Fibroblast of villous mesenchyme (primary cell): Measurements from ENCODE around the gene CIROP. TPM values are rescaled to one million over a fixed set of nuclear protein-coding genes. Genes with fewer than 3 reads are reported as not detected.

ENCODE experiments used
- DNase-seq: peaks from one replicate; pipeline ENCODE4 v3.0.0-alpha.2; 2010; ENCODE audit warnings: low read depth
- H3K4me3 ChIP-seq: 2 replicates; pipeline ENCODE4 v1.5.1; 2011; ENCODE audit warnings: low read depth, mild to moderate bottlenecking, low read length
- total RNA-seq: library from RNA; depleted of rRNA; stranded (reverse); fragments of >200 nt; gene quantifications from 2 replicates; pipeline ENCODE4 v1.2.3, GENCODE V29; 2012
- TF ChIP-seq, protein P1 (sequence below): IDR thresholded peaks from 2 replicates; pipeline ENCODE4 v1.5.1; 2012; ENCODE audit warnings: low read depth, mild to moderate bottlenecking, low read length; ENCODE audit not compliant: insufficient read depth

The CIROP gene
- total RNA-seq, 1 donor, result not detected

DNA sequence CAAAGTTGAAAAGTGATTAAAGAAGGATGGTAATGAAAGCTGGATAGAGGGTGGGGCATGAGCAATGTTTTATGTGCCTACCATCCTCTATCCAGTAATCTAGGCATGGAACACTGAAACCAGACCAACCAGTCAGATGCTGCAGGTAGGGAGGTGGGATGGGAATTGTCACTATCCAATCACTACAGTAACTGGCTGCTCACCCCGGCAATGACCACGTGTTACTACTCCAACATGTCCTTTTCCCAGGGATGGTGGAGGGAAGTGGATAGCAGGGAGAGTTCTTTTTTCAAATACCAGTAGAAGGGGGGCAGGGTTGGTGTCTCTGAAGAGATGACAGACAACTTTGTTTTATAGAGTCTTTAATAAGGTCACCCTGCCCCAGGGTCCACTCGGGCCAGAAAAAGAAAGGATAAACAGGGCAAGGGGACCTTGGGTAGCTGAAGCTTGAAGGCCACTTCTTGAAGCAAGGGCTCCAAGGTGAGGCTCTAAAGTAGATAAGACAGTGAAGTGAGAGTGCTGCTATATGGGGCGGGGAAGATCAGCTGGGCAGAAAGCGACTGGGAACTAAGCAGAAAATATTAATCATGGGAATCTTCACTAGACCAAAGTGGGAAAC is 32.8 kb downstream of the CIROP start:
- DNase-seq, result no peak
- peak overlapping the region; percentile 87 for H3K4me3 ChIP-seq
- TF ChIP-seq, protein P1, sequence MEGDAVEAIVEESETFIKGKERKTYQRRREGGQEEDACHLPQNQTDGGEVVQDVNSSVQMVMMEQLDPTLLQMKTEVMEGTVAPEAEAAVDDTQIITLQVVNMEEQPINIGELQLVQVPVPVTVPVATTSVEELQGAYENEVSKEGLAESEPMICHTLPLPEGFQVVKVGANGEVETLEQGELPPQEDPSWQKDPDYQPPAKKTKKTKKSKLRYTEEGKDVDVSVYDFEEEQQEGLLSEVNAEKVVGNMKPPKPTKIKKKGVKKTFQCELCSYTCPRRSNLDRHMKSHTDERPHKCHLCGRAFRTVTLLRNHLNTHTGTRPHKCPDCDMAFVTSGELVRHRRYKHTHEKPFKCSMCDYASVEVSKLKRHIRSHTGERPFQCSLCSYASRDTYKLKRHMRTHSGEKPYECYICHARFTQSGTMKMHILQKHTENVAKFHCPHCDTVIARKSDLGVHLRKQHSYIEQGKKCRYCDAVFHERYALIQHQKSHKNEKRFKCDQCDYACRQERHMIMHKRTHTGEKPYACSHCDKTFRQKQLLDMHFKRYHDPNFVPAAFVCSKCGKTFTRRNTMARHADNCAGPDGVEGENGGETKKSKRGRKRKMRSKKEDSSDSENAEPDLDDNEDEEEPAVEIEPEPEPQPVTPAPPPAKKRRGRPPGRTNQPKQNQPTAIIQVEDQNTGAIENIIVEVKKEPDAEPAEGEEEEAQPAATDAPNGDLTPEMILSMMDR, result no peak

DNA sequence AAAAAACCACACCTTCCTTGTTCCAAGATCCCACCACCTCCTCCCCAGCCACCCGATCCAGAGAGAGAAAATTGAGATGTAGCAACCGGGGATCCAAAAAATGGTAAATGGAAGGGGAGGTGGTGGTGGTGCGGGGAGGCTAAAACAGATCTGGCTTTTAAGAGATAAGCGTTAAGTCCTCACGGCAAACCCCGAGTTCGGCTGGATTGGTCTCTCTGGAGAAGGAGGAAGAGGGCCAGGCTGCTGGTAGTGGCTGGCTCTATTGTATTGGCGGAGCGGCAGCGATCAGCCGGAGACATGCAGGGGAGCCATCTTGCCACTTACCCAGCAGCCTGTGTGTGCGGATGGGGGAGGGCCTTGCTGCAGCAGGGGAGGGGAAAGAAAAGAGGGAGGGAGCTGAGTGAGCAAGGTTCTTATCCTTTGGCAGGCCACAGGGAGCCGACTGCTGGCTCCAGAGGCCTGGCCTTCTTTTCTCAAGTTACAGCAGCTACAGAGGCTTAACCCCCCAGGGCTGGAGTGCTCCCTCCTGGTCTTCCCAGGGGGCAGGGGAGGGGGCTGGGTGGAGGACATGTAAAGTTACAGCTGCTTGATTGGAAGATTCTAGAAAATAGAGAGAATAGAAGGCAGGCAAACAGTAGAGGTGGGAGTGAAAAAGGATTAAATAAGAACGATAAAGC is 33.4 kb downstream of the CIROP start:
- peak; percentile 94 for DNase-seq
- TF ChIP-seq, protein P1, result no peak
- peak overlapping the region; percentile 87 for H3K4me3 ChIP-seq

DNA sequence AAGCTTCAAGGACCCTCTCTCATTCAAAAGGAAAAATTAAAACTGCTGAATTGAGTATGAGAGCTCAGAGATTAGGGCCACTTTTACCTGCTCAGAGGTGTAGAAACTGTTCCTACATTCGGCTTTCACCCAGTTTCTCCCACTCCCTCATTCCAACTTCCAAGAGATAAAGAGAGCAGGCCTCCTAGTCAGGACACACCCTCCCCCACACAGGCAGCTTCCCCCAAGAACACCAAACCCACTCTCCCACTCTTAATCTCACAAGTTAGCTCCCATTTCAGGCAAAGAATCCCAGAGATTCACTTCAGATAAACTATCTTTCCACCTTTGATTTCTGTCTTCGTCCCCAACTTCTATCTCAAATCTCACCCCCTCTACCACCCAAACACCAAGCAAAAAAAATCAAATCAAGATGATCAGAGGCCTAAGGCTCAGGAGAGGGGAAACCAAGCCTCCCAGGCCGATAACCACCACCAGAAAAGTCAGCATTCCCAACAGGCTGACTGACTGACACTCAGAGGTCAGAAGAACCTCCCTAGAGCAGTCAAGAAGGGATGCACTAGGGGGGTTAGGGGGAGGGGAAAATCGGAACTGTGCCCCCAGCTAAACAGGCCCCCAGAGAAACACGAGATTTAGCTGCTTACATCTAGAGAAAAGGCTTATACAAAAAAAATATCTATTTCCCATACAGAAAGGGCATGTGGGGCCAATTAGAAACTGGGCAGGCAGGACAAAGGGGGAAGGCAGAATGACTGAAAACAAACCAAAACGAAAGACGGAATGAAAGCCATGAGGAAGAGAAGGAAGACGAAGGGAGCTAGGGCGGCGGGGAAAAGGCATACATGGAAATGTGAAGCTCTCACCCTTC is 34.3 kb downstream of the CIROP start:
- TF ChIP-seq, protein P1, result no peak
- H3K4me3 ChIP-seq, result peak overlapping the region; percentile 87
- DNase-seq, result no peak

DNA sequence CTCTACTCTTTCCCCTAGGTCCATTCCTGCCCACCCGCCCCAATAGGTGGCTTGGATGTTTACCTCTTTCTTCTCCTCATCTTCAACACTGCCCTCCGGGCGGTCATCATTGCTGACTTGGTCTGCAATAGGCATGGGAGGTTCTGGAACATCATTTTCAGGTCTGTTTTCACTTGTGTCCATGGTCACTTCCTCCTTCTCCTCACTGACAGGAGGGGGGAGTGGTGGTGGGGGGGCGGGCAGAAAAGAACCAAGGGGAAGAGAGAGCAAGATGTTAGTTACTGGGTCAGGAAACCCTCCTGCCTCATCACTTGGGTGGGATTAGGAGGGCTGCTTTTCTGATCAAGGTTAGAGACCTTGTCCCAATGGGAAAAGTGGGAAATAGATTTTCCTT is 35.4 kb downstream of the CIROP start:
- DNase-seq, result no peak
- TF ChIP-seq, protein P1, result no peak
- no peak overlapping the region for H3K4me3 ChIP-seq

DNA sequence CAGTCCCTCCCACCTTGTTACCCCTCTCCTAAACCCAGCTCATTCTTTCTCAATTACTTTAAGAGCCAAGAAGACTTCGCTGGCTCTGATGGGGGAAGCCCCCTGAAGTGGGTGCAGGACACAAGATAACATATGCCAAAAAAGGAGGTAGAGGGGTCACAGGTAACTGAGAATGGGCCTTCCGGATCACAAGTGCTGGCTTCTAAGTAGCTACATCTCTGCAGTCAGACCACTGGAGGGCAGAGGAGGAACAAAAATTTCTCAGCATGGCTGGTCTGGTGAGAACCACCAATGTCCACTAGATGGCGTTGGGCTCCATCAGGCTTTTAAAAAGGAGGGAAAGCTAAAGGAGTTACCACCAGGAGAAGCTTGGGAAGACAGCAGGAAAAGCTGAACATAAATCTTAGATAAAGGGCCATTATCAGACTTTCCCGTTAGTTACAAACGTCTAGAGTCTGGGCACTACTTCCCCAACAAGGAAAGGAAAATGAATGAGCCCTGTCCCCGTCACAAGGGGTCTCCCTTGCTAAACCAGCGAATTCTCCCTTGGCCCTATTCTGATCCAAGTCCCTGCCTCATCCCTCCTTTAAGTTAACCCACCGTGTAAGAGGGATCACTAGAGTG is 35.9 kb downstream of the CIROP start:
- TF ChIP-seq, protein P1, result peak; percentile 100
- H3K4me3 ChIP-seq, result peak overlapping the region; percentile 8
- DNase-seq, result peak; percentile 95

DNA sequence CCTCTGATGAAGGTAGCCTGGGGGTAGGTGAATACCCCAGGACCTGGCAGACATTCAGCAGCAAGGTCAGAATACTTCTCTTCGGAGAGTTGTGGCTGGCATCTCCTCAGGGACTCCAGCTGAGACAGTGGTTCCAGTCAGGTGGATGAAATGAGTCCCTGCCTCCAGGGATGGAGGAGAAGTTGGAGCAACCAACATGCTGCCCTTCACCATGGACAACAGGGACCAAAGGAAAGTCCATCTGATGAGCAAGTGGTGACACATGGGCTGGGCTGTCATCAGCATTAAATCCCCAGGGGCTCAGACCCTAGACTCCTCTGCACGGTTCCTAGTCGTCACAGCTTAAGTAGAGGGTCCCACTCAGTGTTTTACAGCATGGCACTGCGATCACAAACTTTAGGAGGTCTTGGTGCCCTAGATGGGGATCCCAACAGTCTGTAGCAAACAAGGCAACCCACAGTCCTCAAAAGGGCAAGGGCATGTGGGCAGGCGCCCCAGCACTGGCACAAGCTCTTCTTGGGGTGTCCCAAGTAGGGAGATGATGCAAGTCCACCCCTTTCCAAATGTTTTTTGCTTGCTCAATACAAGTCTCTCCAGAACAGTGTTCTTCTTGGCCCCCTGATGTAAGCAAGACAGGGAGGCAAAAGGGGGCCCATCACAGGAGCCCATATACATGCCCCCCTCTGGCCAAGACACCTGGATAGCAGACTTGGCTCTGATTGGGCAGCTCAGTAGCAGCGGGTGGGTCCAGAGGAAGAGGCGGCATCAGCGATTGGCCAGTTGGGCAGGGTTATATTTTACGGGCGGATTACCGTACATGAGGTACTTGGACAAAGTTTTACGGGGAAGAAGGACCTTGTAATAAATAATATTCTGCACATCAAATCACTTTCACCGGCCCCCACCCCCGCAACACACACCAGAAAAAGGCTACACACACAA is 36.7 kb downstream of the CIROP start:
- no peak overlapping the region for H3K4me3 ChIP-seq
- TF ChIP-seq, protein P1, result no peak
- DNase-seq, result no peak
